ENCODE measurements around the gene NKD1. TPM values are rescaled to one million over a fixed set of nuclear protein-coding genes. Genes with fewer than 3 reads are reported as not detected.
A peak's percentile ranks its signal among the peaks of the same experiment; 100 is the strongest.
"Not testable (repeated sequence)": the region's sequence is repeated elsewhere in the genome, so short reads cannot be mapped to it uniquely, and the experiment has no call there.

The NKD1 gene
- total RNA-seq, 1 donor from 2014 or later: 0.16 TPM

- DNase-seq (no peak), ATAC-seq (ENCODE audit: poor library complexity) (no peak)
- intact Hi-C loops (cut with DNase I): no loop called here
These were observed 22.8 kb downstream of the NKD1 start for GRCh38 chr16:50570808-50571598.

- no peak for ATAC-seq (ENCODE audit: poor library complexity)
- intact Hi-C loops (cut with DNase I): no loop called here
- DNase-seq: no peak
These were observed 23.6 kb downstream of the NKD1 start for GRCh38 chr16:50571786-50572185.

- DNase-seq (no peak), ATAC-seq (ENCODE audit: poor library complexity) (no peak)
- intact Hi-C loops (cut with DNase I): no loop called here
These were observed 24.5 kb downstream of the NKD1 start for GRCh38 chr16:50572700-50573099.

GRCh38 chr16:50573279-50573678, 25.1 kb downstream of the NKD1 start:
- DNase-seq: no peak
- intact Hi-C loops (cut with DNase I): no loop called here
- ATAC-seq (ENCODE audit: poor library complexity): no peak

- peak; percentile 64 for ATAC-seq (ENCODE audit: poor library complexity)
- peak; percentile 58 for DNase-seq
- intact Hi-C loops (cut with DNase I): no loop called here
These were observed 25.9 kb downstream of the NKD1 start for GRCh38 chr16:50573947-50574744.

- ATAC-seq (ENCODE audit: poor library complexity) (no peak), DNase-seq (no peak)
- intact Hi-C loops (cut with DNase I): no loop called here
These were observed 26.5 kb downstream of the NKD1 start for GRCh38 chr16:50574745-50575136.

- intact Hi-C loops (cut with DNase I): no loop called here
- no peak for DNase-seq
These were observed 27.5 kb downstream of the NKD1 start for GRCh38 chr16:50575743-50576142.

GRCh38 chr16:50576403-50577113, 28.4 kb downstream of the NKD1 start:
- DNase-seq: no peak
- ATAC-seq (ENCODE audit: poor library complexity): no peak
- intact Hi-C loops (cut with DNase I): no loop called here

More at GRCh38 chr16:50575743-50576142, 27.5 kb downstream of the NKD1 start:
- no peak for ATAC-seq (ENCODE audit: poor library complexity)

- intact Hi-C loops (cut with DNase I): no loop called here
- ATAC-seq (ENCODE audit: poor library complexity): no peak
These were observed 29.9 kb downstream of the NKD1 start for GRCh38 chr16:50578137-50578536.

GRCh38 chr16:50579373-50579772, 31.2 kb downstream of the NKD1 start:
- ATAC-seq (ENCODE audit: poor library complexity); DNase-seq; intact Hi-C loops (cut with DNase I): not testable (repeated sequence)

More at GRCh38 chr16:50578137-50578536, 29.9 kb downstream of the NKD1 start:
- no peak for DNase-seq

- intact Hi-C loops (cut with DNase I): no loop called here
- no peak for ATAC-seq (ENCODE audit: poor library complexity)
- no peak for DNase-seq
These were observed 32.1 kb downstream of the NKD1 start for GRCh38 chr16:50580180-50580798.

- DNase-seq (no peak), ATAC-seq (ENCODE audit: poor library complexity) (no peak)
- intact Hi-C loops (cut with DNase I): no loop called here
These were observed 33.6 kb downstream of the NKD1 start for GRCh38 chr16:50581845-50582244.

GRCh38 chr16:50583211-50583610, 35.0 kb downstream of the NKD1 start:
- intact Hi-C loops (cut with DNase I): no loop called here
- DNase-seq (no peak), ATAC-seq (ENCODE audit: poor library complexity) (no peak)

- intact Hi-C loops (cut with DNase I): no loop called here
- no peak for ATAC-seq (ENCODE audit: poor library complexity)
- no peak for DNase-seq
These were observed 36.0 kb downstream of the NKD1 start for GRCh38 chr16:50584033-50584722.

- ATAC-seq (ENCODE audit: poor library complexity): peak; percentile 93
- intact Hi-C loops (cut with DNase I): no loop called here
- peak; percentile 87 for DNase-seq
These were observed 37.2 kb downstream of the NKD1 start for GRCh38 chr16:50585331-50585776.

- intact Hi-C loops (cut with DNase I): no loop called here
- DNase-seq (no peak), ATAC-seq (ENCODE audit: poor library complexity) (no peak)
These were observed 39.3 kb downstream of the NKD1 start for GRCh38 chr16:50587543-50587942.

- DNase-seq (no peak), ATAC-seq (ENCODE audit: poor library complexity) (no peak)
- intact Hi-C loops (cut with DNase I): no loop called here
These were observed 40.1 kb downstream of the NKD1 start for GRCh38 chr16:50588276-50588675.

- ATAC-seq (ENCODE audit: poor library complexity) (no peak), DNase-seq (no peak)
- intact Hi-C loops (cut with DNase I): loop anchor here (5.0 kb wide), 1 partner anchor 36 kb away; no protein-coding TSS in a partner anchor
These were observed 43.0 kb downstream of the NKD1 start for GRCh38 chr16:50591209-50591608.

Measured in Right ventricle myocardium superior (tissue), 1 donor.